AG04450 (cell line): ENCODE results near the gene OSBPL6. TPM values are rescaled to one million over a fixed set of nuclear protein-coding genes. Genes with fewer than 3 reads are reported as not detected.
A peak's percentile ranks its signal among the peaks of the same experiment; 100 is the strongest.

Source experiments
- CTCF ChIA-PET: fragments of 300-600, 350-600 bp; formaldehyde crosslinking; extraction: SDS; loops from one replicate; lab custom pipeline; 2022; ENCODE audit warnings: antibody characterized with exemption, inconsistent platforms; lab: Charles Lee
- POLR2A ChIA-PET: fragments of 350-600 bp; formaldehyde crosslinking; extraction: SDS; loops from one replicate; lab custom pipeline; 2021; ENCODE audit warnings: antibody characterized with exemption, inconsistent platforms; lab: Yijun Ruan, JAX
- DNase-seq: peaks from one replicate; pipeline ENCODE4 v3.0.0-alpha.2; 2011; ENCODE audit warnings: low read depth, low spot score
- H3K27ac ChIP-seq: one replicate; pipeline ENCODE4 v1.5.1; 2012; ENCODE audit warnings: low read depth, low read length, control low read depth
- H3K27me3 ChIP-seq: one replicate; pipeline ENCODE4 v1.6.0; 2012; ENCODE audit warnings: low read length; ENCODE audit not compliant: control insufficient read depth, insufficient read depth
- H3K4me3 ChIP-seq: 2 replicates; pipeline ENCODE4 v1.5.1; 2011; ENCODE audit warnings: mild to moderate bottlenecking, low read depth, low read length, control low read depth
- H3K9me3 ChIP-seq: 2 replicates; pipeline ENCODE4 v1.5.1; 2012; ENCODE audit warnings: low read length; ENCODE audit not compliant: control insufficient read depth, insufficient read depth
- polyA plus RNA-seq: library from polyadenylated mRNA; depleted of rRNA; stranded (reverse); fragments of >200 nt; gene quantifications from 2 replicates; pipeline ENCODE4 v1.2.3, GENCODE V29; 2011
- TF ChIP-seq, protein P1 (sequence below): IDR thresholded peaks from 2 replicates; pipeline ENCODE4 v1.5.1; 2011; ENCODE audit warnings: low read depth, low read length, control low read depth, inconsistent platforms

OSBPL6 gene
- polyA plus RNA-seq, 1 experiment: 5.0 TPM

- CTCF ChIA-PET: interaction anchor here (1.0 to 1.2 kb wide), 4 partner anchors 10 to 141 kb away, joined by 3 to 4 read pairs (median 3); no protein-coding TSS in a partner anchor
- Histone ChIP-seq H3K4me3 (no peak overlapping the region), H3K27me3 (no peaks in the 10 kb centered on the region), H3K27ac (no peak overlapping the region), H3K9me3 (no peaks in the 10 kb centered on the region)
- TF ChIP-seq, protein P1, sequence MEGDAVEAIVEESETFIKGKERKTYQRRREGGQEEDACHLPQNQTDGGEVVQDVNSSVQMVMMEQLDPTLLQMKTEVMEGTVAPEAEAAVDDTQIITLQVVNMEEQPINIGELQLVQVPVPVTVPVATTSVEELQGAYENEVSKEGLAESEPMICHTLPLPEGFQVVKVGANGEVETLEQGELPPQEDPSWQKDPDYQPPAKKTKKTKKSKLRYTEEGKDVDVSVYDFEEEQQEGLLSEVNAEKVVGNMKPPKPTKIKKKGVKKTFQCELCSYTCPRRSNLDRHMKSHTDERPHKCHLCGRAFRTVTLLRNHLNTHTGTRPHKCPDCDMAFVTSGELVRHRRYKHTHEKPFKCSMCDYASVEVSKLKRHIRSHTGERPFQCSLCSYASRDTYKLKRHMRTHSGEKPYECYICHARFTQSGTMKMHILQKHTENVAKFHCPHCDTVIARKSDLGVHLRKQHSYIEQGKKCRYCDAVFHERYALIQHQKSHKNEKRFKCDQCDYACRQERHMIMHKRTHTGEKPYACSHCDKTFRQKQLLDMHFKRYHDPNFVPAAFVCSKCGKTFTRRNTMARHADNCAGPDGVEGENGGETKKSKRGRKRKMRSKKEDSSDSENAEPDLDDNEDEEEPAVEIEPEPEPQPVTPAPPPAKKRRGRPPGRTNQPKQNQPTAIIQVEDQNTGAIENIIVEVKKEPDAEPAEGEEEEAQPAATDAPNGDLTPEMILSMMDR: no peak
- DNase-seq: no peak
- POLR2A ChIA-PET: interaction anchor here (0.7 kb wide), 1 partner anchor 61 kb away, joined by 4 read pairs; no protein-coding TSS in a partner anchor
Observed at GRCh38 chr2:178277741-178278197, 83.5 kb downstream of the OSBPL6 start.

- no peaks in the 10 kb centered on the region for H3K27me3 ChIP-seq
- TF ChIP-seq, protein P1: 0 out of 2 replicates have a peak, but pooled peaks have one; percentile 9
- CTCF ChIA-PET: interaction anchor here (0.9 to 1.5 kb wide), 4 partner anchors 136 to 167 kb away, joined by 4 to 8 read pairs (median 4); partner anchors contain the start of gene RBM45
- POLR2A ChIA-PET: interaction anchor here (0.6 to 0.7 kb wide), 2 partner anchors 84 to 614 kb away, joined by 3 to 4 read pairs; no protein-coding TSS in a partner anchor
- DNase-seq: peak; percentile 59
- no peak overlapping the region for H3K4me3 ChIP-seq
- H3K27ac ChIP-seq: no peak overlapping the region
- H3K9me3 ChIP-seq: no peaks in the 10 kb centered on the region
Observed at GRCh38 chr2:178279142-178279541, 84.8 kb downstream of the OSBPL6 start.

GRCh38 chr2:178279636-178280035 is 85.3 kb downstream of the OSBPL6 start:
- no peaks in the 10 kb centered on the region for H3K27me3 ChIP-seq
- no peak overlapping the region for H3K27ac ChIP-seq
- POLR2A ChIA-PET: interaction anchor here (0.6 kb wide), 1 partner anchor 613 kb away, joined by 4 read pairs; no protein-coding TSS in a partner anchor
- H3K4me3 ChIP-seq: no peak overlapping the region
- no peaks in the 10 kb centered on the region for H3K9me3 ChIP-seq
- TF ChIP-seq, protein P1: no peak
- CTCF ChIA-PET: interaction anchor here (0.8 to 1.5 kb wide), 9 partner anchors 17 to 200 kb away, joined by 3 to 8 read pairs (median 4); partner anchors contain the start of genes PLEKHA3 and RBM45
- DNase-seq: no peak

DNA sequence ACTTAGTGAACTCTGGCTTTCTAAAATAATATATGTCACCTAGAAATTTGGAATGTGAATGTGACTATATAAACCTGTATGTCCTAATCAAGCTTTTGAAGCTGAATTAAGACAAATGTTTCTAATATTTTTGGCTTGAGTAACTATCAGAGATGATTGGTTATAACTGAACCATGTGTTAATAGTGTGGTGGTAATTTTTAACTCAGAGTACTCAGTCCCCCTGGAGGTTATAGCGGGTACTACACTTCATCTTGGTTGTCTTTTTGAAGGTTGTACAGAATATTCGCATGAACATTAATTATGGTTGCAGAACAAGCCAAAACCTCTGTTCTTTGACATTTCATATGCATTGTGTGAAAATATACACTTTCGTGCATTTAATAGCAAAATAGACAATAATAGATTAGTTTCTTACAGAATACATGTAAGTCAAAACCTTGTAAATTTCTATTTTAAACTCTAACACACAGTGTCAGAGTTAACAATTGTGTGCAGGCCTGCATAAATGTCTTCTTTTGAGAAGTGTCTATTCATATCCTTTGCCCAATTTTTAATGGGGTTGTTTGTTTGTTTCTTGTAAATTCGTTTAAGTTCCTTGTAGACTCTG is 86.0 kb downstream of the OSBPL6 start:
- Histone ChIP-seq H3K4me3 (no peak overlapping the region), H3K27me3 (no peaks in the 10 kb centered on the region), H3K9me3 (no peaks in the 10 kb centered on the region), H3K27ac (no peak overlapping the region)
- TF ChIP-seq, protein P1: peak; percentile 76
- DNase-seq: no peak
- CTCF ChIA-PET: interaction anchor here (0.7 to 1.5 kb wide), 8 partner anchors 16 to 199 kb away, joined by 3 to 6 read pairs (median 4); partner anchors contain the start of gene PLEKHA3
- POLR2A ChIA-PET: no interaction called here
